Subcutaneous adipose tissue (tissue), 4 donors: ENCODE data around the gene MAG. TPM values are rescaled to one million over a fixed set of nuclear protein-coding genes. Genes with fewer than 3 reads are reported as not detected.

Experiments
- total RNA-seq, 4 donors: library from RNA; depleted of rRNA; stranded (reverse); fragments of >200 nt; gene quantifications; one replicate each; pipeline ENCODE4 v1.1.0, GENCODE V29; 2016
- TF ChIP-seq, protein P1 (sequence below): fragments of 450-650 bp; IDR thresholded peaks from one replicate; pipeline ENCODE4 v1.5.1; 2016; ENCODE audit warnings: low read depth, mild to moderate bottlenecking, control low read depth, antibody characterized with exemption, moderate library complexity

The MAG gene
- total RNA-seq, 4 donors from 2014 or later = not detected

DNA sequence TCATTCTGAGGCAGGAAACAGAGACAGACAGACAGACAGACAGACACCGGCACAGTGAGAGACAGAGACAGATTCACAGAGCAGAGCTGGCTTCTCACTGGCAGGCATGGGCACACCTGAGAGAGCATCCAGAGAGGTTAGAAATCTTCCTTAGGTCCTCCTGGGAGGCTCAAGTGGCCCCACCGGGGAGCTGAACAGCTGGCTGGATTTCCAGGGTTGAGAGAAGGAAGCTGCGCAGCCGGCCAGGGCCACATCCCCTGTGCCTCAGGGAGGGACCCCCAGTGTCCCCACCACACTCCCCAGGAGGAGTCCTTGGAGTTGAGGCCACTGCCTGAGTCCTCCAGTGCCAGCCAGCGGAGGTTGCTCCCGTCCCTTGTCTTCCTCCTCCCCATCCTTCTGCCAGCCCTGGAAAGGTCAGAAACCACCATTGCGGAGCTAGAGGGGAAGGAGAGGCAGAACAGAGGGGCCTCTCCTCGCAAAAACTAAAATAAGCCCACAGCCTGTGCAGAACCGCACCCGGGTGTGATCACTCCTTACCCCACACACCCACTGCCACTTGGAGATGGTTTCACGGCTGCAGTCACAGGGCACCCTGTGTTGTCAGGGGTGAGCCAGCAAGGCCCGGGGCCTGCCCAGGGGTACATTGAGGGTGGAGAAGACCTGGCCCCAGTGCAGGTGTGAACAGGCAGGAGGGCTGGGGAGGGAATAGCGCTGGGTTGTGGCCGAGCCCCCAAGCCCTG is 70.5 kb downstream of the MAG start:
- TF ChIP-seq, protein P1, sequence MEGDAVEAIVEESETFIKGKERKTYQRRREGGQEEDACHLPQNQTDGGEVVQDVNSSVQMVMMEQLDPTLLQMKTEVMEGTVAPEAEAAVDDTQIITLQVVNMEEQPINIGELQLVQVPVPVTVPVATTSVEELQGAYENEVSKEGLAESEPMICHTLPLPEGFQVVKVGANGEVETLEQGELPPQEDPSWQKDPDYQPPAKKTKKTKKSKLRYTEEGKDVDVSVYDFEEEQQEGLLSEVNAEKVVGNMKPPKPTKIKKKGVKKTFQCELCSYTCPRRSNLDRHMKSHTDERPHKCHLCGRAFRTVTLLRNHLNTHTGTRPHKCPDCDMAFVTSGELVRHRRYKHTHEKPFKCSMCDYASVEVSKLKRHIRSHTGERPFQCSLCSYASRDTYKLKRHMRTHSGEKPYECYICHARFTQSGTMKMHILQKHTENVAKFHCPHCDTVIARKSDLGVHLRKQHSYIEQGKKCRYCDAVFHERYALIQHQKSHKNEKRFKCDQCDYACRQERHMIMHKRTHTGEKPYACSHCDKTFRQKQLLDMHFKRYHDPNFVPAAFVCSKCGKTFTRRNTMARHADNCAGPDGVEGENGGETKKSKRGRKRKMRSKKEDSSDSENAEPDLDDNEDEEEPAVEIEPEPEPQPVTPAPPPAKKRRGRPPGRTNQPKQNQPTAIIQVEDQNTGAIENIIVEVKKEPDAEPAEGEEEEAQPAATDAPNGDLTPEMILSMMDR = no peak

- TF ChIP-seq, protein P1 = no peak
Observed at GRCh38 chr19:35363001-35363590, 71.1 kb downstream of the MAG start.

Other genes with a start within 250 kb of the MAG start
- 1 to 10 TPM in 2 of 4 donors, not detected in 2; 1.7 to 2.0 TPM for gene FXYD3, start 176.3 kb upstream of the MAG start, total RNA-seq
- 10 to 100 TPM; 11.6 to 34.1 (median 21.3) TPM for gene LGI4, start 157.1 kb upstream of the MAG start, total RNA-seq
- 100 to 1,000 TPM in 1 of 4 donors, 10 to 100 TPM in 3; 28.7 to 108 (median 37.8) TPM for gene FXYD1, start 153.3 kb upstream of the MAG start, total RNA-seq
- gene FXYD7, start 148.9 kb upstream of the MAG start, total RNA-seq = 1 to 10 TPM in 1 of 4 donors, not detected in 3; 1.1 TPM
- 100 to 1,000 TPM in 1 of 4 donors, 10 to 100 TPM in 3; 43.7 to 120 (median 52.4) TPM for gene FXYD5, start 137.4 kb upstream of the MAG start, total RNA-seq
- not detected for gene FAM187B, start 63.4 kb upstream of the MAG start, total RNA-seq
- gene LSR, start 43.2 kb upstream of the MAG start, total RNA-seq = 10 to 100 TPM in 1 of 4 donors, 1 to 10 TPM in 3; 4.0 to 15.8 (median 5.0) TPM
- gene USF2, start 23.2 kb upstream of the MAG start, total RNA-seq = 100 to 1,000 TPM in 2 of 4 donors, 10 to 100 TPM in 2; 42.4 to 121 (median 99.2) TPM
- not detected for gene HAMP, start 9.6 kb upstream of the MAG start, total RNA-seq
- 10 to 100 TPM in 1 of 4 donors, 1 to 10 TPM in 2, not detected in 1; 3.2 to 11.7 (median 6.2) TPM for gene CD22, start 37.0 kb downstream of the MAG start, total RNA-seq
- gene FFAR1, start 55.7 kb downstream of the MAG start, total RNA-seq = not detected
- gene FFAR3, start 66.3 kb downstream of the MAG start, total RNA-seq = 1 to 10 TPM in 3 of 4 donors, under 1 TPM in 1; 0.44 to 4.3 (median 2.2) TPM
- gene GPR42, start 78.9 kb downstream of the MAG start, total RNA-seq = under 1 TPM in 1 of 4 donors, not detected in 3; 0.51 TPM
- gene FFAR2, start 156.1 kb downstream of the MAG start, total RNA-seq = 1 to 10 TPM in 1 of 4 donors, under 1 TPM in 1, not detected in 2; 0.38 to 1.5 TPM
- not detected for gene KRTDAP, start 198.3 kb downstream of the MAG start, total RNA-seq
- 1 to 10 TPM in 3 of 4 donors, under 1 TPM in 1; 0.94 to 7.3 (median 1.9) TPM for gene DMKN, start 221.5 kb downstream of the MAG start, total RNA-seq
- gene SBSN, start 236.2 kb downstream of the MAG start, total RNA-seq = not detected
- not detected for gene GAPDHS, start 241.3 kb downstream of the MAG start, total RNA-seq